T47D (cell line): ENCODE measurements around the gene SOX18.

Experiments
- DNase-seq, 2 experiments: peaks; one replicate each; pipeline versions ENCODE4 v3.0.0 to v3.0.0-alpha.2; 2011 to 2012; ENCODE audit warnings: low read depth in 1 of 2, low spot score in 1 of 2
- JUND ChIP-seq: IDR thresholded peaks from 2 replicates; pipeline ENCODE4 v1.6.1; 2012; ENCODE audit warnings: low read depth
- in situ Hi-C: cut with HindIII; loops from 2 replicates; pipeline ENCODE4 v1.10.0; 2016; ENCODE audit warnings: low sequenced_read_pairs, low pct_unique_long_range_greater_than_20kb

Gene SOX18

GRCh38 chr20:64077876-64078551 lies 28.6 kb upstream of the SOX18 start:
- no peak for DNase-seq
- TF ChIP-seq JUND: no peak
- in situ Hi-C loops: no loop called here

- no peak for DNase-seq
- in situ Hi-C loops: no loop called here
- TF ChIP-seq JUND: no peak
Observed at GRCh38 chr20:64077541-64077875, 28.1 kb upstream of the SOX18 start.

- in situ Hi-C loops: no loop called here
- DNase-seq: no peak
Observed at GRCh38 chr20:64077094-64077493, 27.7 kb upstream of the SOX18 start.

GRCh38 chr20:64076061-64076997 lies 26.9 kb upstream of the SOX18 start:
- in situ Hi-C loops: no loop called here
- no peak for TF ChIP-seq JUND
- no peak for DNase-seq

More at GRCh38 chr20:64077094-64077493, 27.7 kb upstream of the SOX18 start:
- TF ChIP-seq JUND: no peak

- DNase-seq: no peak
- TF ChIP-seq JUND: no peak
- in situ Hi-C loops: no loop called here
Observed at GRCh38 chr20:64075556-64075955, 26.1 kb upstream of the SOX18 start.

- no peak for TF ChIP-seq JUND
- DNase-seq: no peak
- in situ Hi-C loops: no loop called here
Observed at GRCh38 chr20:64074963-64075362, 25.5 kb upstream of the SOX18 start.

- in situ Hi-C loops: no loop called here
- no peak for TF ChIP-seq JUND
- DNase-seq: no peak
Observed at GRCh38 chr20:64074184-64074789, 24.8 kb upstream of the SOX18 start.

- TF ChIP-seq JUND: no peak
- DNase-seq: no peak
- in situ Hi-C loops: no loop called here
Observed at GRCh38 chr20:64073476-64074183, 24.2 kb upstream of the SOX18 start.

- no peak for TF ChIP-seq JUND
- no peak for DNase-seq
- in situ Hi-C loops: no loop called here
Observed at GRCh38 chr20:64072498-64073063, 23.1 kb upstream of the SOX18 start.

GRCh38 chr20:64071341-64072332 lies 22.2 kb upstream of the SOX18 start:
- TF ChIP-seq JUND: no peak
- in situ Hi-C loops: no loop called here
- no peak for DNase-seq
